Ascending aorta (tissue), 2 donors: Measurements from ENCODE around the gene TOMM40L. TPM values are rescaled to one million over a fixed set of nuclear protein-coding genes. Genes with fewer than 3 reads are reported as not detected.
A peak's percentile ranks its signal among the peaks of the same experiment; 100 is the strongest.

Experiments used
- DNase-seq, 2 donors: peaks; one replicate each; pipeline ENCODE4 v3.0.0-alpha.2; 2019; ENCODE audit warnings: low spot score in 2 of 2
- H3K27ac ChIP-seq, 2 donors: fragments of 200-600 bp; sonication (generic); one replicate each; pipeline ENCODE4 v1.5.1; 2016 to 2017; ENCODE audit warnings: mild to moderate bottlenecking in 1 of 2
- H3K27me3 ChIP-seq: fragments of 200-600 bp; sonication (generic); one replicate; pipeline ENCODE4 v1.5.1; 2017
- H3K36me3 ChIP-seq, 2 donors: fragments of 200-600 bp; sonication (generic); one replicate each; pipeline ENCODE4 v1.5.1; 2016
- H3K4me1 ChIP-seq, 2 donors: fragments of 200-600 bp; sonication (generic); one replicate each; pipeline ENCODE4 v1.5.1; 2016 to 2017; ENCODE audit warnings: mild to moderate bottlenecking in 1 of 2
- H3K4me3 ChIP-seq, 2 donors: fragments of 200-600 bp; sonication (generic); one replicate each; pipeline ENCODE4 v1.5.1; 2016 to 2017; ENCODE audit warnings: mild to moderate bottlenecking in 1 of 2
- H3K9me3 ChIP-seq, 2 donors: fragments of 200-600 bp; sonication (generic); one replicate each; pipeline ENCODE4 v1.5.1; 2016
- CTCF ChIP-seq, 3 experiments: fragments of 200-600 bp in 2 of 3; fragments of 450-650 bp in 1 of 3; sonication (generic) in 2 of 3; IDR thresholded peaks; one replicate each; pipeline ENCODE4 v1.5.1; 2016 to 2019; ENCODE audit warnings: antibody characterized with exemption in 3 of 3, mild to moderate bottlenecking in 1 of 3, moderate library complexity in 1 of 3
- intact Hi-C: fragments of 100-400 bp; cut with DNase I; formaldehyde crosslinking; loops from one replicate; pipeline ENCODE4 v1.15.1; 2023
- total RNA-seq: library from RNA; depleted of rRNA; stranded (reverse); fragments of >200 nt; gene quantifications from one replicate; pipeline ENCODE4 v1.1.0, GENCODE V29; 2016

Gene TOMM40L
- total RNA-seq, 1 donor from 2014 or later: 26.6 TPM

- intact Hi-C loops: no loop called here
- H3K36me3 ChIP-seq: no peaks in the 10 kb centered on the region
- no peak overlapping the region for H3K27ac ChIP-seq
- no peaks in the 10 kb centered on the region for H3K9me3 ChIP-seq
- DNase-seq: no peak
- no peaks in the 10 kb centered on the region for H3K27me3 ChIP-seq
- H3K4me1 ChIP-seq: peaks cover 0 to 13% of the 10 kb centered on the region in 2 donors
- no peak overlapping the region for H3K4me3 ChIP-seq
- TF ChIP-seq CTCF (IDR thresholded peaks at IDR 0.05): no peak
Measured at GRCh38 chr1:161180639-161181038, 45.2 kb upstream of the TOMM40L start.

GRCh38 chr1:161182214-161182613 lies 43.6 kb upstream of the TOMM40L start:
- TF ChIP-seq CTCF (IDR thresholded peaks at IDR 0.05): no peak
- no peaks in the 10 kb centered on the region for H3K9me3 ChIP-seq
- H3K27ac ChIP-seq: no peak overlapping the region
- no peaks in the 10 kb centered on the region for H3K36me3 ChIP-seq
- peaks cover 0 to 5% of the 10 kb centered on the region in 2 donors for H3K4me1 ChIP-seq
- H3K4me3 ChIP-seq: no peak overlapping the region
- H3K27me3 ChIP-seq: no peaks in the 10 kb centered on the region
- intact Hi-C loops: no loop called here
- DNase-seq: no peak

GRCh38 chr1:161185282-161185682 lies 40.6 kb upstream of the TOMM40L start:
- no peak for TF ChIP-seq CTCF (IDR thresholded peaks at IDR 0.05)
- intact Hi-C loops: no loop called here
- Histone ChIP-seq H3K4me3 (no peak overlapping the region), H3K36me3 (no peaks in the 10 kb centered on the region), H3K27ac (peak overlapping the region; percentile 27 to 63), H3K27me3 (no peaks in the 10 kb centered on the region), H3K9me3 (no peaks in the 10 kb centered on the region), H3K4me1 (no peaks in the 10 kb centered on the region)
- DNase-seq: peak; percentile 51 to 86

- no peak for TF ChIP-seq CTCF (IDR thresholded peaks at IDR 0.05)
- Histone ChIP-seq H3K4me1 (no peaks in the 10 kb centered on the region), H3K27ac (peak overlapping the region; percentile 27 to 63), H3K27me3 (no peaks in the 10 kb centered on the region), H3K9me3 (no peaks in the 10 kb centered on the region), H3K4me3 (no peak overlapping the region), H3K36me3 (no peaks in the 10 kb centered on the region)
- intact Hi-C loops: no loop called here
- DNase-seq: no peak
Measured at GRCh38 chr1:161185732-161186311, 40.0 kb upstream of the TOMM40L start.

- no peak overlapping the region for H3K4me3 ChIP-seq
- H3K27ac ChIP-seq: no peak overlapping the region
- no peaks in the 10 kb centered on the region for H3K9me3 ChIP-seq
- no peaks in the 10 kb centered on the region for H3K27me3 ChIP-seq
- no peaks in the 10 kb centered on the region for H3K4me1 ChIP-seq
- no peaks in the 10 kb centered on the region for H3K36me3 ChIP-seq
- TF ChIP-seq CTCF (IDR thresholded peaks at IDR 0.05): no peak
- no peak for DNase-seq
- intact Hi-C loops: no loop called here
Measured at GRCh38 chr1:161187311-161187710, 38.5 kb upstream of the TOMM40L start.

- Histone ChIP-seq H3K9me3 (no peaks in the 10 kb centered on the region), H3K27ac (no peak overlapping the region), H3K36me3 (no peaks in the 10 kb centered on the region), H3K27me3 (no peaks in the 10 kb centered on the region), H3K4me1 (no peaks in the 10 kb centered on the region), H3K4me3 (no peak overlapping the region)
- DNase-seq: no peak
- intact Hi-C loops: no loop called here
- TF ChIP-seq CTCF (IDR thresholded peaks at IDR 0.05): no peak
Measured at GRCh38 chr1:161188381-161188780, 37.5 kb upstream of the TOMM40L start.
